Endothelial cell of umbilical vein (primary cell): Measurements from ENCODE around the gene IRS1.

Source experiments
- CTCF ChIP-seq, 2 donors: IDR thresholded peaks; 1 replicate in 1 of 2; 2 replicates in 1 of 2; pipeline ENCODE4 v1.5.1; 2011; ENCODE audit warnings: low read length in 2 of 2, mild to moderate bottlenecking in 2 of 2, moderate library complexity in 2 of 2, control low read depth in 1 of 2, inconsistent platforms in 1 of 2, low read depth in 1 of 2; ENCODE audit not compliant: insufficient read depth in 1 of 2; ENCODE audit errors: extremely low read depth in 1 of 2
- EZH2 ChIP-seq: IDR thresholded peaks from 2 replicates; pipeline ENCODE4 v1.6.1; 2012; ENCODE audit warnings: borderline replicate concordance, low read depth, mild to moderate bottlenecking, moderate library complexity, low read length, inconsistent platforms; ENCODE audit not compliant: severe bottlenecking
- POLR2A ChIP-seq: IDR thresholded peaks from 2 replicates; pipeline ENCODE4 v1.6.1; 2012; ENCODE audit warnings: low read depth, mild to moderate bottlenecking, control low read depth, low read length
- TF ChIP-seq, protein P1 (sequence below): IDR thresholded peaks from 2 replicates; pipeline ENCODE4 v1.6.1; 2011; ENCODE audit not compliant: insufficient read depth, insufficient read length

DNA sequence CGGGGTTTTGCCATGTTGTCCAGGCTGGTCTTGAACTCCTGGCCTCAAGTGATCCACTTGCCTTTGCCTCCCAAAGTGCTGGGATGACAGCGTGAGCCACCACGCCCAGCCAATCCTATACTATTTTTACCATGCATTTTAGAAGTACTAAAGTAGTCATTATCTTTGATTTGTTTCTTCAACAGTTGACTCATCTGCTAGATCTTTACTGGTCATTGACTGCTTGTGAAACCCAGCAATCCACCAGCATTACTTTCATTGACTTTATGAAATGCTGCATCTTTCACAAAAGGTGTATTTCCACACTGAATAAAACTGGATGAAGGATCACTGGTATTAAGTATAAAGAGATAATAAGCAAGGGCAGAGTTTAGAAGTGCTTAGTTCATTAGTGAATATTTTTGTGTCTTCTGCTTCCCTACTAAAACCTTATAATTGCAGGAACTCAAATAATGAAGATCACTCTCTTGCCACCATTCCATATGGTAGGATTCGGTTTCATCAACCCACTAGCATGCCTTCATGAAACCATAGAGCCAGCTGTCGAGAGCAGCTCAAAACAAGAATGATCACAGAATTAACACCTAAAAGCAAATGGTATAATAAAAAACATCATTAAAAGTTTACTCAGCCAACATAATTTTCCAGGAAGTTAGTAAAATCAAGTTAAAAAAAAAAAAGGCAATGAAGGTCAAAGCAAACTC is 33.1 kb downstream of the IRS1 start:
- TF ChIP-seq, protein P1, sequence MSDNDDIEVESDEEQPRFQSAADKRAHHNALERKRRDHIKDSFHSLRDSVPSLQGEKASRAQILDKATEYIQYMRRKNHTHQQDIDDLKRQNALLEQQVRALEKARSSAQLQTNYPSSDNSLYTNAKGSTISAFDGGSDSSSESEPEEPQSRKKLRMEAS, result no peak
- TF ChIP-seq CTCF (IDR thresholded peaks at IDR 0.05; ENCODE audit: extremely low read depth in 1 of 2, insufficient read depth in 1 of 2, low read depth in 1 of 2, low read length in 2 of 2) (no peak), EZH2 (no peak), POLR2A (no peak)
